Nephron progenitor cell (in vitro differentiated cells): ENCODE data around the gene MNX1.

Source experiments
- DNase-seq: peaks from one replicate; pipeline ENCODE4 v3.0.0; 2021
- H3K27ac Mint-ChIP-seq: 2 replicates; pipeline ENCODE4 v1.8.0; 2021; ENCODE audit warnings: mild to moderate bottlenecking, moderate library complexity, mixed read lengths
- H3K27me3 Mint-ChIP-seq: 2 replicates; pipeline ENCODE4 v1.8.0; 2021; ENCODE audit warnings: mild to moderate bottlenecking, low read depth, mixed read lengths; ENCODE audit not compliant: poor library complexity
- H3K36me3 Mint-ChIP-seq: 2 replicates; pipeline ENCODE4 v1.8.0; 2021; ENCODE audit warnings: low read depth, mixed read lengths
- H3K4me1 Mint-ChIP-seq: 2 replicates; pipeline ENCODE4 v1.8.0; 2021; ENCODE audit warnings: mixed read lengths
- H3K4me3 Mint-ChIP-seq: 2 replicates; pipeline ENCODE4 v1.8.0; 2021; ENCODE audit warnings: mild to moderate bottlenecking, moderate library complexity, mixed read lengths
- H3K9me3 Mint-ChIP-seq: 2 replicates; pipeline ENCODE4 v1.8.0; 2021; ENCODE audit warnings: mild to moderate bottlenecking, moderate library complexity, mixed read lengths
- CTCF ChIP-seq: fragments of 200-600 bp; sonication (generic); IDR thresholded peaks from 2 replicates; pipeline ENCODE4 v1.5.0; 2021; ENCODE audit warnings: antibody characterized with exemption

The MNX1 gene

DNA sequence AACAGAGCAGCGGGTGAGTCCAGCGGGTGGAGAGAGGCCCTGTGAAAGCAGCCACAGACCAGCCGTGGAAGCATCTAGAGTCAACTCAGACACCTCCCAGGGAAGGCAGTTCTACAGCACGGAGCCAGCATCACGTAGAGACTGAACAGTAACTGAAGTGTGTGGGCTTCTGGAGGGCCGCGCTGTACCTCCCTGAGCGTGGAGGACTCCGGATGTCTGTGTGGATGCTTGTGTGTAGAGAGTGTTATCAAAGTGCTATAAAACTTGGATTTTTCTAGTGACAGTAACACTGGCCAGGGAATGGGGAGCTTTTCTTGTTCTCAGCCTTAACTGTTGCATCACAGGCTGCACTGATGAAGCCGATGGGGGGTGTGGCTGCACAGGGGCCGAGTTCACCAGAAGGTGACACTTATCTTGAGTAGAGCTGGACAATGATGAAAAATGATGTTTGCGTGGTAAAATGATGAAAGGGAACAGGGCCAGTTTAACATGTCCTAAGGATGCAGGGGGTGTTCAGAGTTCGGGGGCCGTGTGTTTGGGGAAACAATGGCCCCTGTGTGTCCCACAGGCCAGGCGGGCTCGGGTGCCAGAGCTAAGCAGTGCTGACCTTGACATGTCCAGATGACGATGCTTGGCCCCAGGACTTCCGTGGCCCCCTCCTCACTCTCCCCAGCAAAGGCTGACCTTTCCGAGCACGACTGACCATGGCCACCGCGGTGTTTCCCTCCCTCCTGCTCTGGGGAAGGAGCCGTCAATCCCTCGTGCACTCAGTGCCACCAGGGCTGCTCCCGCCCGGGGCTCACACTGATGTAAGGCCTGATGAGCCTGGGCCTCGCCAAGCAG lies 21.9 kb downstream of the MNX1 start:
- Mint-ChIP-seq H3K27ac (no peak overlapping the region), H3K4me3 (no peak overlapping the region), H3K9me3 (no peaks in the 10 kb centered on the region), H3K27me3 (peaks cover 38% of the 10 kb centered on the region), H3K4me1 (peaks cover 26% of the 10 kb centered on the region), H3K36me3 (no peaks in the 10 kb centered on the region)
- DNase-seq, result no peak
- TF ChIP-seq CTCF, result no peak

DNA sequence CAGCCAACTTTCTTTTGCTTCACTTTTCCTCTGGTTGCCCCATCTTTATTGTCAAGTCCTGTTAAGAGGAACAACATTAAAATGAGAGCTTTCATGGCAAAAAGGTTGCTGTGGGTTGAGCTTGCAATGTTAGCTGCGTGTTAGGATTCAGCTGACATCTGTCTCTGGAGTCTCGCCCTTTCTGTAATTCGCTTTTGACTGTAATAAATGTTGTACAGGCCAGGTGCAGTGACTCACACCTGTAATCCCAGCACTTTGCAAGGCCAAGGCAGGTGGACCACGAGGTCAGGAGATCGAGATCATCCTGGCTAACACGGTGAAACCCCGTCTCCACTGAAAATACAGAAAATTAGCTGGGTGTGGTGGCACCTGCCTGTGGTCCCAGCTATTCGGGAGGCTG lies 24.1 kb downstream of the MNX1 start:
- H3K27me3 Mint-ChIP-seq, result peaks cover 21% of the 10 kb centered on the region
- no peak for TF ChIP-seq CTCF
- DNase-seq, result no peak
- H3K27ac Mint-ChIP-seq, result no peak overlapping the region
- H3K4me3 Mint-ChIP-seq, result no peak overlapping the region
- peaks cover 5% of the 10 kb centered on the region for H3K9me3 Mint-ChIP-seq
- no peaks in the 10 kb centered on the region for H3K36me3 Mint-ChIP-seq
- peaks cover 25% of the 10 kb centered on the region for H3K4me1 Mint-ChIP-seq

- Mint-ChIP-seq H3K36me3 (no peaks in the 10 kb centered on the region), H3K4me1 (peaks cover 19% of the 10 kb centered on the region), H3K9me3 (peaks cover 5% of the 10 kb centered on the region), H3K4me3 (no peak overlapping the region), H3K27ac (no peak overlapping the region), H3K27me3 (peaks cover 16% of the 10 kb centered on the region)
- TF ChIP-seq CTCF, result no peak
- no peak for DNase-seq
Measured at GRCh38 chr7:156985101-156985992, 25.1 kb downstream of the MNX1 start.

- peaks cover 13% of the 10 kb centered on the region for H3K4me1 Mint-ChIP-seq
- H3K27ac Mint-ChIP-seq, result no peak overlapping the region
- H3K27me3 Mint-ChIP-seq, result peaks cover 13% of the 10 kb centered on the region
Measured at GRCh38 chr7:156984174-156984891, 26.1 kb downstream of the MNX1 start.

GRCh38 chr7:156979711-156980110 lies 30.8 kb downstream of the MNX1 start:
- Mint-ChIP-seq H3K27me3 (no peaks in the 10 kb centered on the region), H3K36me3 (peaks cover 36% of the 10 kb centered on the region), H3K4me1 (no peaks in the 10 kb centered on the region), H3K9me3 (peaks cover 34% of the 10 kb centered on the region), H3K4me3 (no peak overlapping the region), H3K27ac (no peak overlapping the region)
- TF ChIP-seq CTCF, result no peak
- DNase-seq, result no peak

More at GRCh38 chr7:156984174-156984891, 26.1 kb downstream of the MNX1 start:
- DNase-seq, result no peak
- peaks cover 7% of the 10 kb centered on the region for H3K36me3 Mint-ChIP-seq
- H3K9me3 Mint-ChIP-seq, result peaks cover 12% of the 10 kb centered on the region
- no peak overlapping the region for H3K4me3 Mint-ChIP-seq
- no peak for TF ChIP-seq CTCF
